Chondrocyte (in vitro differentiated cells): ENCODE measurements around the gene MBD5. TPM values are rescaled to one million over a fixed set of nuclear protein-coding genes. Genes with fewer than 3 reads are reported as not detected.

Experiments used
- DNase-seq: peaks from one replicate; pipeline ENCODE4 v3.0.0; 2021; ENCODE audit warnings: mixed read lengths, low spot score
- H3K27ac Mint-ChIP-seq: one replicate; pipeline ENCODE4 v1.8.0; 2021; ENCODE audit warnings: mild to moderate bottlenecking, moderate library complexity, mixed read lengths; ENCODE audit not compliant: unreplicated experiment
- H3K27me3 Mint-ChIP-seq: 2 replicates; pipeline ENCODE4 v1.8.0; 2021; ENCODE audit warnings: low read depth, mixed read lengths
- H3K36me3 Mint-ChIP-seq: 2 replicates; pipeline ENCODE4 v1.8.0; 2021; ENCODE audit warnings: low read depth, mixed read lengths
- H3K4me1 Mint-ChIP-seq: 2 replicates; pipeline ENCODE4 v1.8.0; 2021; ENCODE audit warnings: low read depth, mild to moderate bottlenecking, mixed read lengths
- H3K4me3 Mint-ChIP-seq: one replicate; pipeline ENCODE4 v1.8.0; 2021; ENCODE audit warnings: mild to moderate bottlenecking, moderate library complexity, mixed read lengths; ENCODE audit not compliant: unreplicated experiment
- H3K9me3 Mint-ChIP-seq: 2 replicates; pipeline ENCODE4 v1.8.0; 2021; ENCODE audit warnings: low read depth, mixed read lengths
- total RNA-seq: library from RNA; stranded (reverse); gene quantifications from 3 replicates; pipeline ENCODE4 v1.2.1, GENCODE V29; 2021
- TF ChIP-seq, protein P1 (sequence below): fragments of 200-600 bp; sonication (generic); IDR thresholded peaks from 2 replicates; pipeline ENCODE4 v1.5.0; 2021; ENCODE audit warnings: antibody characterized with exemption, mild to moderate bottlenecking, moderate library complexity

The MBD5 gene
- total RNA-seq, 1 donor from 2014 or later = 31.1 TPM

- Mint-ChIP-seq H3K4me1 (no peaks in the 10 kb centered on the region), H3K27me3 (no peaks in the 10 kb centered on the region), H3K4me3 (no peak overlapping the region), H3K36me3 (peaks cover 5% of the 10 kb centered on the region), H3K9me3 (peaks cover 2% of the 10 kb centered on the region), H3K27ac (no peak overlapping the region)
- no peak for DNase-seq
- TF ChIP-seq, protein P1, sequence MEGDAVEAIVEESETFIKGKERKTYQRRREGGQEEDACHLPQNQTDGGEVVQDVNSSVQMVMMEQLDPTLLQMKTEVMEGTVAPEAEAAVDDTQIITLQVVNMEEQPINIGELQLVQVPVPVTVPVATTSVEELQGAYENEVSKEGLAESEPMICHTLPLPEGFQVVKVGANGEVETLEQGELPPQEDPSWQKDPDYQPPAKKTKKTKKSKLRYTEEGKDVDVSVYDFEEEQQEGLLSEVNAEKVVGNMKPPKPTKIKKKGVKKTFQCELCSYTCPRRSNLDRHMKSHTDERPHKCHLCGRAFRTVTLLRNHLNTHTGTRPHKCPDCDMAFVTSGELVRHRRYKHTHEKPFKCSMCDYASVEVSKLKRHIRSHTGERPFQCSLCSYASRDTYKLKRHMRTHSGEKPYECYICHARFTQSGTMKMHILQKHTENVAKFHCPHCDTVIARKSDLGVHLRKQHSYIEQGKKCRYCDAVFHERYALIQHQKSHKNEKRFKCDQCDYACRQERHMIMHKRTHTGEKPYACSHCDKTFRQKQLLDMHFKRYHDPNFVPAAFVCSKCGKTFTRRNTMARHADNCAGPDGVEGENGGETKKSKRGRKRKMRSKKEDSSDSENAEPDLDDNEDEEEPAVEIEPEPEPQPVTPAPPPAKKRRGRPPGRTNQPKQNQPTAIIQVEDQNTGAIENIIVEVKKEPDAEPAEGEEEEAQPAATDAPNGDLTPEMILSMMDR = no peak
Measured at GRCh38 chr2:148253685-148254084, 232.8 kb downstream of the MBD5 start.

DNA sequence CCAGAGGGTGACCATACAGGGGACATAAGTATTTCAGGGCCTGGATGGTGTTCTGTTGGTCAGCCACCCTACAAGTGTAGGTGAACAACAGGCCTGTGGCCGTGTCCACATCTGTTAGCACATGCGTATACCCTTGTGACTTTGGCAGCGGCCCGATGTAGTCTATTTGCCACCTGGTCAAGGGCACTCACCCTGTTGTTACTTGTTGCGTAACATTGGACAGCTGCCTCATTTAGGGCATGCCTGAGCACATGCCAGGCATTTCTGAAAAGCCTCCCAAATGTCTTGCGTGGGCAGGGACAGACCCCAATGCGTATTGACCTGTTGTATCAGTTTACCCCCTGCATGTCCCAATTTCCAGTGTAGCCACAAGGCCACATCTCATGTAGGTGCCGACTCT, 235.0 kb downstream of the MBD5 start:
- Mint-ChIP-seq H3K27me3 (no peaks in the 10 kb centered on the region), H3K36me3 (peaks cover 11% of the 10 kb centered on the region), H3K4me3 (no peak overlapping the region), H3K9me3 (peaks cover 2% of the 10 kb centered on the region), H3K4me1 (no peaks in the 10 kb centered on the region), H3K27ac (no peak overlapping the region)
- DNase-seq = no peak
- TF ChIP-seq, protein P1 = no peak

- H3K27me3 Mint-ChIP-seq = no peaks in the 10 kb centered on the region
- no peak overlapping the region for H3K27ac Mint-ChIP-seq
- no peak for DNase-seq
- TF ChIP-seq, protein P1 = no peak
- H3K4me3 Mint-ChIP-seq = no peak overlapping the region
- H3K9me3 Mint-ChIP-seq = peaks cover 2% of the 10 kb centered on the region
- H3K4me1 Mint-ChIP-seq = no peaks in the 10 kb centered on the region
- peaks cover 11% of the 10 kb centered on the region for H3K36me3 Mint-ChIP-seq
Measured at GRCh38 chr2:148257276-148257675, 236.4 kb downstream of the MBD5 start.

DNA sequence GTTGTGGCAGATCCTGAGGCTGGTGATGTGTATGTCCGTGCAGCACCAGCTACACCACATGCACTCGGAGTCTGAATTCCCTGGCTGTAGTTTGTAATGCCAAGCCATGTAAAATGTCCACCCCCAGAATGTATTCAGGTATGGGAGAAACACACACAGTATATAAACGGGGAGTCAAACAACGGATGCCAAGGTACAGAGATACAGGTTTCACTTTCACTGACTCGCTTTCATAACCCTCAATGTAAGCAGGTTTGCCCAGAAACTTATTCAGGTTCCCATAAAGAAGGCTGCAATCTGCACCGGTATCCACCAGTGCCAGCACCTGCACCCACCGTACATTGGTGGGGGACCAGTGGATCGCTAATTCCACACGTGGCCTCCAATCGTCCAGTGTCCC, 237.2 kb downstream of the MBD5 start:
- H3K4me3 Mint-ChIP-seq = no peak overlapping the region
- H3K27me3 Mint-ChIP-seq = no peaks in the 10 kb centered on the region
- peaks cover 11% of the 10 kb centered on the region for H3K36me3 Mint-ChIP-seq
- H3K27ac Mint-ChIP-seq = no peak overlapping the region
- TF ChIP-seq, protein P1 = no peak
- H3K4me1 Mint-ChIP-seq = no peaks in the 10 kb centered on the region
- H3K9me3 Mint-ChIP-seq = peaks cover 2% of the 10 kb centered on the region
- no peak for DNase-seq

DNA sequence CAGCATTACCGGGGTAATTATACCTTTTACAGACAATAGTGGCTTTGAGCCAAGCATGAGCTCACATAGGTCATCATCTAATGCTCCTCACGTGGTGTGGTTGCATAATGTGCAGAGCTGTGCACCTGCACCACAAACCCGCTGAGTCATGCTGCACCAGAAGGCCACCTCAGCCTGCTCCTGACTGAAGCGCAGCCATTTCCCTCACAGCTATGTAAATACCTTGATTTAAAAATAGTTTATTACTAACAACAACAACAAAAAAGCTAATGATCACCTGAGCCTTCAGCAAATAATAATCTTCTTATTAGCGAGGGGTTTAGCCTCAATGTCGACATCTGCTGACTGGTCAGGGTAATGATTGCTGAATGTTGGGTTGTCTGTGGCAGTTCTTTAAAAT, 238.8 kb downstream of the MBD5 start:
- Mint-ChIP-seq H3K9me3 (no peaks in the 10 kb centered on the region), H3K4me3 (no peak overlapping the region), H3K36me3 (peaks cover 10% of the 10 kb centered on the region), H3K4me1 (no peaks in the 10 kb centered on the region), H3K27me3 (no peaks in the 10 kb centered on the region), H3K27ac (no peak overlapping the region)
- DNase-seq = no peak
- TF ChIP-seq, protein P1 = peak; percentile 40
